HEK293 (cell line): ENCODE results near the gene NKX6-1.

Experiments
- CTCF ChIP-seq: fragments of 450-650 bp; formaldehyde crosslinking; IDR thresholded peaks from 2 replicates; pipeline ENCODE4 v1.5.1; 2016; ENCODE audit warnings: missing biosample characterization, missing genetic modification characterization
- ZNF223 ChIP-seq: fragments of 450-650 bp; formaldehyde crosslinking; IDR thresholded peaks from 2 replicates; pipeline ENCODE4 v1.5.1; 2016; ENCODE audit warnings: missing biosample characterization, missing genetic modification characterization
- TF ChIP-seq, protein P1 (sequence below): fragments of 450-650 bp; formaldehyde crosslinking; IDR thresholded peaks from 2 replicates; pipeline ENCODE4 v1.5.1; 2016; ENCODE audit warnings: missing biosample characterization, missing genetic modification characterization
- TF ChIP-seq, protein P2 (sequence below): fragments of 450-650 bp; formaldehyde crosslinking; IDR thresholded peaks from 2 replicates; pipeline ENCODE4 v1.5.1; 2016; ENCODE audit warnings: missing biosample characterization, missing genetic modification characterization

DNA sequence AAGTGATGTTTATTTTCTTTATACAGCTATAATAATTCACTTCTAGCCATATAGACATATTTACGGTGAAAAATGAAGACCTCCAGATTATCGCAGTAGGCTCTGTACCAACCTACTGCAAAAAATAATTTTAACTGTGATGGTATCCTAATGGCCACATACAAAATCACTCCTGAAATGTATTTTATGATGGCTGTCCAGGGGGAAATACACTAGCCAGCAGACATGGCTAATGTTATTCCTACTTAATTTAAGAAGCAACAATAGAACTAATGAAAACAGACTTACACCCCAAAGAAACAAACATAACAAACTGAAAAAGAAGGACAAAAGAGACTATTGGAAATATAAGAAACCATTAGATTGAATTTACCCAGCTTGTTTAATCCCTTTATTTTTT, 4.6 kb downstream of the NKX6-1 start:
- TF ChIP-seq CTCF: no peak
- TF ChIP-seq ZNF223: no peak
- TF ChIP-seq, protein P1, sequence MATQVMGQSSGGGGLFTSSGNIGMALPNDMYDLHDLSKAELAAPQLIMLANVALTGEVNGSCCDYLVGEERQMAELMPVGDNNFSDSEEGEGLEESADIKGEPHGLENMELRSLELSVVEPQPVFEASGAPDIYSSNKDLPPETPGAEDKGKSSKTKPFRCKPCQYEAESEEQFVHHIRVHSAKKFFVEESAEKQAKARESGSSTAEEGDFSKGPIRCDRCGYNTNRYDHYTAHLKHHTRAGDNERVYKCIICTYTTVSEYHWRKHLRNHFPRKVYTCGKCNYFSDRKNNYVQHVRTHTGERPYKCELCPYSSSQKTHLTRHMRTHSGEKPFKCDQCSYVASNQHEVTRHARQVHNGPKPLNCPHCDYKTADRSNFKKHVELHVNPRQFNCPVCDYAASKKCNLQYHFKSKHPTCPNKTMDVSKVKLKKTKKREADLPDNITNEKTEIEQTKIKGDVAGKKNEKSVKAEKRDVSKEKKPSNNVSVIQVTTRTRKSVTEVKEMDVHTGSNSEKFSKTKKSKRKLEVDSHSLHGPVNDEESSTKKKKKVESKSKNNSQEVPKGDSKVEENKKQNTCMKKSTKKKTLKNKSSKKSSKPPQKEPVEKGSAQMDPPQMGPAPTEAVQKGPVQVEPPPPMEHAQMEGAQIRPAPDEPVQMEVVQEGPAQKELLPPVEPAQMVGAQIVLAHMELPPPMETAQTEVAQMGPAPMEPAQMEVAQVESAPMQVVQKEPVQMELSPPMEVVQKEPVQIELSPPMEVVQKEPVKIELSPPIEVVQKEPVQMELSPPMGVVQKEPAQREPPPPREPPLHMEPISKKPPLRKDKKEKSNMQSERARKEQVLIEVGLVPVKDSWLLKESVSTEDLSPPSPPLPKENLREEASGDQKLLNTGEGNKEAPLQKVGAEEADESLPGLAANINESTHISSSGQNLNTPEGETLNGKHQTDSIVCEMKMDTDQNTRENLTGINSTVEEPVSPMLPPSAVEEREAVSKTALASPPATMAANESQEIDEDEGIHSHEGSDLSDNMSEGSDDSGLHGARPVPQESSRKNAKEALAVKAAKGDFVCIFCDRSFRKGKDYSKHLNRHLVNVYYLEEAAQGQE (tag by site-specific recombination): no peak
- TF ChIP-seq, protein P2, sequence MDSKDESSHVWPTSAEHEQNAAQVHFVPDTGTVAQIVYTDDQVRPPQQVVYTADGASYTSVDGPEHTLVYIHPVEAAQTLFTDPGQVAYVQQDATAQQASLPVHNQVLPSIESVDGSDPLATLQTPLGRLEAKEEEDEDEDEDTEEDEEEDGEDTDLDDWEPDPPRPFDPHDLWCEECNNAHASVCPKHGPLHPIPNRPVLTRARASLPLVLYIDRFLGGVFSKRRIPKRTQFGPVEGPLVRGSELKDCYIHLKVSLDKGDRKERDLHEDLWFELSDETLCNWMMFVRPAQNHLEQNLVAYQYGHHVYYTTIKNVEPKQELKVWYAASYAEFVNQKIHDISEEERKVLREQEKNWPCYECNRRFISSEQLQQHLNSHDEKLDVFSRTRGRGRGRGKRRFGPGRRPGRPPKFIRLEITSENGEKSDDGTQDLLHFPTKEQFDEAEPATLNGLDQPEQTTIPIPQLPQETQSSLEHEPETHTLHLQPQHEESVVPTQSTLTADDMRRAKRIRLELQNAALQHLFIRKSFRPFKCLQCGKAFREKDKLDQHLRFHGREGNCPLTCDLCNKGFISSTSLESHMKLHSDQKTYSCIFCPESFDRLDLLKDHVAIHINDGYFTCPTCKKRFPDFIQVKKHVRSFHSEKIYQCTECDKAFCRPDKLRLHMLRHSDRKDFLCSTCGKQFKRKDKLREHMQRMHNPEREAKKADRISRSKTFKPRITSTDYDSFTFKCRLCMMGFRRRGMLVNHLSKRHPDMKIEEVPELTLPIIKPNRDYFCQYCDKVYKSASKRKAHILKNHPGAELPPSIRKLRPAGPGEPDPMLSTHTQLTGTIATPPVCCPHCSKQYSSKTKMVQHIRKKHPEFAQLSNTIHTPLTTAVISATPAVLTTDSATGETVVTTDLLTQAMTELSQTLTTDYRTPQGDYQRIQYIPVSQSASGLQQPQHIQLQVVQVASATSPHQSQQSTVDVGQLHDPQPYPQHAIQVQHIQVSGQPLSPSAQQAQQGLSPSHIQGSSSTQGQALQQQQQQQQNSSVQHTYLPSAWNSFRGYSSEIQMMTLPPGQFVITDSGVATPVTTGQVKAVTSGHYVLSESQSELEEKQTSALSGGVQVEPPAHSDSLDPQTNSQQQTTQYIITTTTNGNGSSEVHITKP (tag by site-specific recombination): no peak
